HepG2 (cell line): ENCODE data around the gene CCDC148. TPM values are rescaled to one million over a fixed set of nuclear protein-coding genes. Genes with fewer than 3 reads are reported as not detected.

Source experiments
- ATAC-seq: fragments of 200-7000 bp; cut with Tn5 transposase; 3 replicates; pipeline ENCODE4 v1.9.1; 2020; ENCODE audit warnings: mild to moderate bottlenecking, moderate library complexity
- BruUV-seq: library from RNA; stranded (reverse); fragments of 400-500 nt; replicated peaks from 2 replicates; lab custom pipeline; 2021; lab: Mats Ljungman, UMichigan
- CTCF ChIA-PET: fragments of 300-600 bp; formaldehyde crosslinking; extraction: SDS; loops from one replicate; lab custom pipeline; 2021; ENCODE audit warnings: low total read pairs, inconsistent platforms, low intra/inter-chr PET ratio; lab: Yijun Ruan, JAX
- POLR2A ChIA-PET: fragments of 350-600 bp; sonication (Branson Sonifier 250); formaldehyde crosslinking; loops from one replicate; lab custom pipeline; 2020; ENCODE audit warnings: antibody characterized with exemption, inconsistent platforms; lab: Yijun Ruan, JAX
- DNase-seq: peaks from one replicate; pipeline ENCODE4 v3.0.0-alpha.2; 2015; ENCODE audit warnings: low spot score
- FAIRE-seq: peaks from 3 replicates; lab custom pipeline; 2011; peaks lifted over from hg19 to GRCh38; lab: Jason Lieb, UNC
- H2AFZ ChIP-seq: one replicate; pipeline ENCODE4 v1.6.1; 2011; ENCODE audit warnings: low read length, inconsistent platforms
- H3K27ac ChIP-seq: fragments of 300-600 bp; 3 replicates; pipeline ENCODE4 v1.8.0; 2011; ENCODE audit warnings: mixed run types, mild to moderate bottlenecking, mixed read lengths, low read length, inconsistent platforms; ENCODE audit not compliant: insufficient read depth; ENCODE audit errors: extremely low read length
- H3K27me3 ChIP-seq, 2 experiments: fragments of 200-600 bp in 1 of 2; 2 replicates in 1 of 2; 3 replicates in 1 of 2; pipeline versions ENCODE4 v1.6.0 to v1.8.0; 2011; ENCODE audit warnings: low read length in 2 of 2, mild to moderate bottlenecking in 2 of 2, moderate library complexity in 2 of 2, inconsistent platforms in 1 of 2; ENCODE audit not compliant: insufficient read depth in 2 of 2, control insufficient read depth in 1 of 2
- H3K36me3 ChIP-seq, 2 experiments: fragments of 200-600 bp in 1 of 2; replicated peaks in 1 of 2; 2 replicates in 1 of 2; 3 replicates in 1 of 2; pipeline versions ENCODE4 v1.5.1 to v1.8.0; 2011; ENCODE audit warnings: low read length in 2 of 2, inconsistent platforms in 1 of 2; ENCODE audit not compliant: insufficient read depth in 2 of 2, control insufficient read depth in 1 of 2
- H3K4me1 ChIP-seq: 2 replicates; pipeline ENCODE4 v1.5.1; 2012; ENCODE audit warnings: low read length, inconsistent platforms; ENCODE audit not compliant: insufficient read depth
- H3K4me2 ChIP-seq: 2 replicates; pipeline ENCODE4 v1.6.0; 2011; ENCODE audit warnings: low read depth, low read length, inconsistent platforms
- H3K4me3 ChIP-seq, 3 experiments: fragments of 200-600 bp in 1 of 3; sonication (generic), shearing (Covaris generic) in 1 of 3; replicated peaks in 1 of 3; 2 replicates each; pipeline ENCODE4 v1.5.1; 2011 to 2016; ENCODE audit warnings: low read length in 3 of 3, inconsistent platforms in 2 of 3, low read depth in 2 of 3, mild to moderate bottlenecking in 2 of 3, control low read depth in 1 of 3, mixed read lengths in 1 of 3; ENCODE audit not compliant: insufficient read depth in 1 of 3
- H3K79me2 ChIP-seq: one replicate; pipeline ENCODE4 v1.6.1; 2011; ENCODE audit warnings: low read length, inconsistent platforms; ENCODE audit not compliant: insufficient read depth
- H3K9ac ChIP-seq: 2 replicates; pipeline ENCODE4 v1.6.0; 2011; ENCODE audit warnings: mild to moderate bottlenecking, low read depth, low read length, inconsistent platforms; ENCODE audit not compliant: insufficient read depth
- H3K9me3 ChIP-seq: 2 replicates; pipeline ENCODE4 v1.5.1; 2012; ENCODE audit warnings: mild to moderate bottlenecking, low read length
- H4K20me1 ChIP-seq: 2 replicates; pipeline ENCODE4 v1.6.0; 2011; ENCODE audit warnings: inconsistent platforms, mild to moderate bottlenecking, low read length, moderate library complexity; ENCODE audit not compliant: insufficient read depth
- ATF7-NPFF ChIP-seq: sonication (generic); formaldehyde crosslinking; IDR thresholded peaks from 2 replicates; pipeline ENCODE4 v1.8.1; 2023; ENCODE audit warnings: mild to moderate bottlenecking, low read depth, missing genetic modification reagents, moderate library complexity
- FOXK2 ChIP-seq: fragments of 450-650 bp; IDR thresholded peaks from 2 replicates; pipeline ENCODE4 v1.6.1; 2016
- GATA4 ChIP-seq: sonication (generic); IDR thresholded peaks from 2 replicates; pipeline ENCODE4 v1.6.1; 2016; ENCODE audit warnings: antibody characterized with exemption, low read depth, borderline replicate concordance
- HDAC2 ChIP-seq: sonication (generic); formaldehyde crosslinking; IDR thresholded peaks from 2 replicates; pipeline ENCODE4 v1.4.0; 2020; ENCODE audit warnings: missing genetic modification reagents
- HMG20B ChIP-seq: conservative IDR thresholded peaks from 2 replicates; pipeline ENCODE4 v1.6.1; 2016; ENCODE audit warnings: missing genetic modification reagents, missing compliant biosample characterization
- MIER3 ChIP-seq: IDR thresholded peaks from 2 replicates; pipeline ENCODE4 v1.6.1; 2016; ENCODE audit warnings: missing compliant biosample characterization, borderline replicate concordance
- MXI1 ChIP-seq: IDR thresholded peaks from 3 replicates; pipeline ENCODE4 v1.6.1; 2012; ENCODE audit warnings: low read depth, low read length, inconsistent platforms, borderline replicate concordance
- RCOR2 ChIP-seq: IDR thresholded peaks from 2 replicates; pipeline ENCODE4 v1.6.1; 2016; ENCODE audit warnings: missing biosample characterization, missing genetic modification reagents
- REL ChIP-seq: sonication (generic); formaldehyde crosslinking; conservative IDR thresholded peaks from 2 replicates; pipeline ENCODE4 v1.8.0; 2022; ENCODE audit warnings: mild to moderate bottlenecking, missing genetic modification reagents, moderate library complexity
- TGIF2 ChIP-seq: IDR thresholded peaks from 2 replicates; pipeline ENCODE4 v1.6.1; 2016; ENCODE audit warnings: control low read depth, missing compliant biosample characterization
- THYN1 ChIP-seq: sonication (generic); formaldehyde crosslinking; IDR thresholded peaks from 2 replicates; pipeline ENCODE4 v1.8.1; 2023; ENCODE audit warnings: low read depth, mild to moderate bottlenecking, moderate library complexity, missing genetic modification reagents, borderline replicate concordance
- ZFP36L1 ChIP-seq: sonication (generic); formaldehyde crosslinking; IDR thresholded peaks from 2 replicates; pipeline ENCODE4 v1.8.0; 2022; ENCODE audit warnings: mild to moderate bottlenecking, missing genetic modification reagents, moderate library complexity
- ZNF224 ChIP-seq: sonication (generic); formaldehyde crosslinking; IDR thresholded peaks from 2 replicates; pipeline ENCODE4 v1.5.0; 2020; ENCODE audit warnings: mild to moderate bottlenecking, missing genetic modification reagents
- ZNF280D ChIP-seq: sonication (generic); formaldehyde crosslinking; IDR thresholded peaks from 2 replicates; pipeline ENCODE4 v1.5.1; 2020; ENCODE audit warnings: mild to moderate bottlenecking, missing genetic modification reagents
- ZNF33B ChIP-seq: sonication (generic); formaldehyde crosslinking; IDR thresholded peaks from 2 replicates; pipeline ENCODE4 v1.5.1; 2020; ENCODE audit warnings: mild to moderate bottlenecking, missing genetic modification reagents
- WGBS: methylation state at CpG from one replicate; pipeline ENCODE4 v1.1.6; 2017; ENCODE audit warnings: low lambda C conversion rate; 5-methylcytosine and 5-hydroxymethylcytosine counted together
- in situ Hi-C: cut with HindIII; loops from 2 replicates; pipeline ENCODE4 v1.10.0; 2017; ENCODE audit warnings: low pct_unique_long_range_greater_than_20kb; ENCODE audit not compliant: extremely low pct_ligation_motif_present
- intact Hi-C: fragments of 100-400 bp; cut with micrococcal nuclease; formaldehyde crosslinking; loops from one replicate; pipeline ENCODE4 v1.10.0; 2022; ENCODE audit not compliant: unreplicated experiment
- polyA plus RNA-seq, 8 experiments: library from polyadenylated mRNA; depleted of rRNA in 3 of 8; stranded (reverse) in 7 of 8; unstranded in 1 of 8; fragments of >200 nt; fragmentation: Illumina TruSeq in 4 of 8; extraction: Trizol in 4 of 8; gene quantifications; 2 replicates each; pipeline versions ENCODE4 v1.2.1 to v1.2.3, GENCODE V29; 2011 to 2016; ENCODE audit warnings: low read depth in 4 of 8, missing spikeins in 1 of 8, mixed read lengths in 1 of 8; ENCODE audit not compliant: insufficient read depth in 1 of 8
- total RNA-seq, 5 experiments: library from RNA; depleted of rRNA; stranded (reverse); fragments of >200 nt; fragmentation: Illumina TruSeq; extraction: Trizol; gene quantifications; 2 replicates each; pipeline ENCODE4 v1.2.3, GENCODE V29; 2016; ENCODE audit warnings: low read depth in 1 of 5
- TF ChIP-seq, protein P1 (sequence below): sonication (generic); formaldehyde crosslinking; IDR thresholded peaks from 2 replicates; pipeline ENCODE4 v1.5.1; 2020; ENCODE audit warnings: missing genetic modification reagents, mild to moderate bottlenecking, borderline replicate concordance
- TF ChIP-seq, protein P2 (sequence below): sonication (generic); formaldehyde crosslinking; IDR thresholded peaks from 2 replicates; pipeline ENCODE4 v1.4.0; 2020; ENCODE audit warnings: mild to moderate bottlenecking, missing genetic modification reagents

CCDC148 gene
- total and polyA plus RNA-seq, 2 of the 13 experiments (the other 11 are each of a cell fraction or from before 2014, with no cell fraction given), result 0.30 to 0.49 TPM

- H3K36me3 ChIP-seq, result no peaks in the 10 kb centered on the region
- CTCF ChIA-PET, result no interaction called here
- TF ChIP-seq ZNF280D (no peak), RCOR2 (CRISPR knock-in tag) (no peak), FOXK2 (no peak), MIER3 (CRISPR knock-in tag) (no peak), GATA4 (no peak), ZFP36L1 (no peak), REL (CRISPR knock-in tag) (no peak), ZNF33B (no peak), TGIF2 (CRISPR knock-in tag) (no peak), HDAC2 (CRISPR knock-in tag) (no peak), ATF7-NPFF (no peak), MXI1 (no peak), THYN1 (CRISPR knock-in tag) (no peak), HMG20B (no peak), ZNF224 (no peak)
- TF ChIP-seq, protein P1, sequence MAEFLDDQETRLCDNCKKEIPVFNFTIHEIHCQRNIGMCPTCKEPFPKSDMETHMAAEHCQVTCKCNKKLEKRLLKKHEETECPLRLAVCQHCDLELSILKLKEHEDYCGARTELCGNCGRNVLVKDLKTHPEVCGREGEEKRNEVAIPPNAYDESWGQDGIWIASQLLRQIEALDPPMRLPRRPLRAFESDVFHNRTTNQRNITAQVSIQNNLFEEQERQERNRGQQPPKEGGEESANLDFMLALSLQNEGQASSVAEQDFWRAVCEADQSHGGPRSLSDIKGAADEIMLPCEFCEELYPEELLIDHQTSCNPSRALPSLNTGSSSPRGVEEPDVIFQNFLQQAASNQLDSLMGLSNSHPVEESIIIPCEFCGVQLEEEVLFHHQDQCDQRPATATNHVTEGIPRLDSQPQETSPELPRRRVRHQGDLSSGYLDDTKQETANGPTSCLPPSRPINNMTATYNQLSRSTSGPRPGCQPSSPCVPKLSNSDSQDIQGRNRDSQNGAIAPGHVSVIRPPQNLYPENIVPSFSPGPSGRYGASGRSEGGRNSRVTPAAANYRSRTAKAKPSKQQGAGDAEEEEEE (CRISPR knock-in tag), result no peak
- TF ChIP-seq, protein P2, sequence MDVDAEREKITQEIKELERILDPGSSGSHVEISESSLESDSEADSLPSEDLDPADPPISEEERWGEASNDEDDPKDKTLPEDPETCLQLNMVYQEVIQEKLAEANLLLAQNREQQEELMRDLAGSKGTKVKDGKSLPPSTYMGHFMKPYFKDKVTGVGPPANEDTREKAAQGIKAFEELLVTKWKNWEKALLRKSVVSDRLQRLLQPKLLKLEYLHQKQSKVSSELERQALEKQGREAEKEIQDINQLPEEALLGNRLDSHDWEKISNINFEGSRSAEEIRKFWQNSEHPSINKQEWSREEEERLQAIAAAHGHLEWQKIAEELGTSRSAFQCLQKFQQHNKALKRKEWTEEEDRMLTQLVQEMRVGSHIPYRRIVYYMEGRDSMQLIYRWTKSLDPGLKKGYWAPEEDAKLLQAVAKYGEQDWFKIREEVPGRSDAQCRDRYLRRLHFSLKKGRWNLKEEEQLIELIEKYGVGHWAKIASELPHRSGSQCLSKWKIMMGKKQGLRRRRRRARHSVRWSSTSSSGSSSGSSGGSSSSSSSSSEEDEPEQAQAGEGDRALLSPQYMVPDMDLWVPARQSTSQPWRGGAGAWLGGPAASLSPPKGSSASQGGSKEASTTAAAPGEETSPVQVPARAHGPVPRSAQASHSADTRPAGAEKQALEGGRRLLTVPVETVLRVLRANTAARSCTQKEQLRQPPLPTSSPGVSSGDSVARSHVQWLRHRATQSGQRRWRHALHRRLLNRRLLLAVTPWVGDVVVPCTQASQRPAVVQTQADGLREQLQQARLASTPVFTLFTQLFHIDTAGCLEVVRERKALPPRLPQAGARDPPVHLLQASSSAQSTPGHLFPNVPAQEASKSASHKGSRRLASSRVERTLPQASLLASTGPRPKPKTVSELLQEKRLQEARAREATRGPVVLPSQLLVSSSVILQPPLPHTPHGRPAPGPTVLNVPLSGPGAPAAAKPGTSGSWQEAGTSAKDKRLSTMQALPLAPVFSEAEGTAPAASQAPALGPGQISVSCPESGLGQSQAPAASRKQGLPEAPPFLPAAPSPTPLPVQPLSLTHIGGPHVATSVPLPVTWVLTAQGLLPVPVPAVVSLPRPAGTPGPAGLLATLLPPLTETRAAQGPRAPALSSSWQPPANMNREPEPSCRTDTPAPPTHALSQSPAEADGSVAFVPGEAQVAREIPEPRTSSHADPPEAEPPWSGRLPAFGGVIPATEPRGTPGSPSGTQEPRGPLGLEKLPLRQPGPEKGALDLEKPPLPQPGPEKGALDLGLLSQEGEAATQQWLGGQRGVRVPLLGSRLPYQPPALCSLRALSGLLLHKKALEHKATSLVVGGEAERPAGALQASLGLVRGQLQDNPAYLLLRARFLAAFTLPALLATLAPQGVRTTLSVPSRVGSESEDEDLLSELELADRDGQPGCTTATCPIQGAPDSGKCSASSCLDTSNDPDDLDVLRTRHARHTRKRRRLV (CRISPR knock-in tag), result no peak
These were observed 49.5 kb downstream of the CCDC148 start for GRCh38 chr2:158407031-158407430.

More at GRCh38 chr2:158407031-158407430, 49.5 kb downstream of the CCDC148 start:
- Histone ChIP-seq H4K20me1 (no peaks in the 10 kb centered on the region), H3K79me2 (no peaks in the 10 kb centered on the region), H3K27ac (no peak overlapping the region), H3K9ac (no peak overlapping the region), H3K4me1 (no peaks in the 10 kb centered on the region), H3K9me3 (no peaks in the 10 kb centered on the region), H3K27me3 (0 out of 5 replicates have a peak, but pooled peaks cover 0 to 4% of the 10 kb centered on the region in 2 experiments), H2AFZ (no peak overlapping the region), H3K4me3 (no peak overlapping the region), H3K4me2 (no peak overlapping the region)
- POLR2A ChIA-PET, result no interaction called here
- DNase-seq (no peak), FAIRE-seq (no peak), ATAC-seq (no peak)
- no TSS peak for BruUV-seq
- WGBS, result 8% methylated on average over 3 of the region's 3 CpGs
- intact Hi-C loops, result no loop called here
- in situ Hi-C loops, result no loop called here
